Right atrium auricular region (tissue), 2 donors: ENCODE results near the gene SLC44A3. TPM values are rescaled to one million over a fixed set of nuclear protein-coding genes. Genes with fewer than 3 reads are reported as not detected.

ENCODE experiments used
- DNase-seq: peaks from one replicate; pipeline ENCODE4 v3.0.0-alpha.2; 2019; ENCODE audit warnings: low spot score
- H3K27ac ChIP-seq, 2 donors: fragments of 200-600 bp; sonication (generic); 1 replicate in 1 of 2; 2 replicates in 1 of 2; pipeline ENCODE4 v1.5.1; 2016 to 2019
- H3K27me3 ChIP-seq, 2 donors: fragments of 200-600 bp; sonication (generic); one replicate each; pipeline versions ENCODE4 v1.5.1 to v1.6.0; 2017 to 2019
- H3K36me3 ChIP-seq: fragments of 200-600 bp; sonication (generic); one replicate; pipeline ENCODE4 v1.5.1; 2016
- H3K4me1 ChIP-seq, 2 donors: fragments of 200-600 bp; sonication (generic); one replicate each; pipeline versions ENCODE4 v1.5.1 to v1.6.0; 2017 to 2019
- H3K4me3 ChIP-seq, 2 donors: fragments of 200-600 bp; sonication (generic); 1 replicate in 1 of 2; 2 replicates in 1 of 2; pipeline ENCODE4 v1.5.1; 2017 to 2019; ENCODE audit warnings: mild to moderate bottlenecking in 1 of 2, moderate library complexity in 1 of 2
- H3K9me3 ChIP-seq, 2 donors: fragments of 200-600 bp; sonication (generic); one replicate each; pipeline ENCODE4 v1.5.1; 2019
- total RNA-seq, 2 donors: library from RNA; depleted of rRNA; stranded (reverse); fragments of >200 nt; gene quantifications; one replicate each; pipeline ENCODE4 v1.1.0, GENCODE V29; 2016
- TF ChIP-seq, protein P1 (sequence below), 2 donors: fragments of 200-600 bp; sonication (generic); IDR thresholded peaks; one replicate each; pipeline ENCODE4 v1.5.1; 2019; ENCODE audit warnings: antibody characterized with exemption in 2 of 2

SLC44A3 gene
- total RNA-seq, 2 donors from 2014 or later, result 2.7 to 9.5 TPM

DNA sequence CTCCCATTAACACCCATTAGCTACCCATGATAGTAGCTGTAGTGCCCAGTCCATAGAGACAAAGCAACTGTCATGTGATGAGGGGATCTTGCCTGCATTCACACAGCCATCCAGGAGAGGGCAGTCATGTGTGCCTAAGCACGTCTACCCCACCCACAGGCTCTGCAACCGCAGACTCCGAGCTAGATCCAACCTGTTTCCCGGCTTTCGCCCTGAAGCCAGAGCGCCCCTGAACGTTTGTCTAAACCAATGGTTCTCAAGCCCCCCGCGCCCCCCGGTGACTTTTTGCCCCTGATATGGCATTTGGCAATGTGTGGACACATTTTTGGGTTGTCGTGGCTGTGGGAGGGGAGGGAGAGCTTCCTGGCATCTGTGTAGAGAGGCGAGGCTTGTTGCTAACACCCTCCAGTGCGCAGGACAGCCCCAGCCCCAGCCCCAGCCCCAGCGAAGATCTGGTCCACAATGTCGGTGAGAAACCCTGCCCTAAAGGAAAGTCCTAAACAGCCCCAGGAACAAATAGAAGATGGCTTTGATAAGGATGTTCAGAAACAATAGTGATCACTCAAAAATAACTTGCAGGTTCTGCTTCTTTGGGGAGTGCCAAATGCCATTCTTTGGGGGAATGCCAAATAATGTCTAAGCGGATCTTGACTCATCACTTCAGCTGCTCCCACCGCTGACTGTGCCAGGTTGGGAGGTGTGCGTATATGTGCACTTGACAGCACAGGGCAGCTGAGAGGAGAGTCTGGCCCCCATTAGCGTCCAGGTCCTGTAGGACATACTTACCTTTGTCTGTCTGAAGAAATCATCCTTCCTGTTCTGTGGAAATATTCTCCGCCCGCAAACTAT lies 34.5 kb downstream of the SLC44A3 start:
- Histone ChIP-seq H3K4me1 (peaks cover 0 to 40% of the 10 kb centered on the region in 2 donors), H3K36me3 (no peaks in the 10 kb centered on the region), H3K27ac (peak overlapping the region; percentile 79 to 86), H3K27me3 (no peaks in the 10 kb centered on the region), H3K9me3 (no peaks in the 10 kb centered on the region), H3K4me3 (peak overlapping the region; percentile 43 to 46)
- TF ChIP-seq, protein P1, sequence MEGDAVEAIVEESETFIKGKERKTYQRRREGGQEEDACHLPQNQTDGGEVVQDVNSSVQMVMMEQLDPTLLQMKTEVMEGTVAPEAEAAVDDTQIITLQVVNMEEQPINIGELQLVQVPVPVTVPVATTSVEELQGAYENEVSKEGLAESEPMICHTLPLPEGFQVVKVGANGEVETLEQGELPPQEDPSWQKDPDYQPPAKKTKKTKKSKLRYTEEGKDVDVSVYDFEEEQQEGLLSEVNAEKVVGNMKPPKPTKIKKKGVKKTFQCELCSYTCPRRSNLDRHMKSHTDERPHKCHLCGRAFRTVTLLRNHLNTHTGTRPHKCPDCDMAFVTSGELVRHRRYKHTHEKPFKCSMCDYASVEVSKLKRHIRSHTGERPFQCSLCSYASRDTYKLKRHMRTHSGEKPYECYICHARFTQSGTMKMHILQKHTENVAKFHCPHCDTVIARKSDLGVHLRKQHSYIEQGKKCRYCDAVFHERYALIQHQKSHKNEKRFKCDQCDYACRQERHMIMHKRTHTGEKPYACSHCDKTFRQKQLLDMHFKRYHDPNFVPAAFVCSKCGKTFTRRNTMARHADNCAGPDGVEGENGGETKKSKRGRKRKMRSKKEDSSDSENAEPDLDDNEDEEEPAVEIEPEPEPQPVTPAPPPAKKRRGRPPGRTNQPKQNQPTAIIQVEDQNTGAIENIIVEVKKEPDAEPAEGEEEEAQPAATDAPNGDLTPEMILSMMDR (IDR thresholded peaks at IDR 0.05), result peak; percentile 74 to 96
- peak; percentile 92 for DNase-seq

- no peak for DNase-seq
- Histone ChIP-seq H3K4me1 (peaks cover 0 to 40% of the 10 kb centered on the region in 2 donors), H3K9me3 (no peaks in the 10 kb centered on the region), H3K4me3 (no peak overlapping the region), H3K36me3 (no peaks in the 10 kb centered on the region), H3K27ac (peak overlapping the region; percentile 79 to 86), H3K27me3 (no peaks in the 10 kb centered on the region)
- TF ChIP-seq, protein P1 (IDR thresholded peaks at IDR 0.05), result no peak
Measured at GRCh38 chr1:94855307-94855700, 35.1 kb downstream of the SLC44A3 start.

- H3K27me3 ChIP-seq, result no peaks in the 10 kb centered on the region
Measured at GRCh38 chr1:94856004-94856403, 35.8 kb downstream of the SLC44A3 start.

GRCh38 chr1:94856868-94857267 lies 36.7 kb downstream of the SLC44A3 start:
- TF ChIP-seq, protein P1 (IDR thresholded peaks at IDR 0.05), result no peak
- H3K27me3 ChIP-seq, result no peaks in the 10 kb centered on the region
- H3K36me3 ChIP-seq, result no peaks in the 10 kb centered on the region
- DNase-seq, result no peak
- no peak overlapping the region for H3K4me3 ChIP-seq
- H3K4me1 ChIP-seq, result peaks cover 0 to 29% of the 10 kb centered on the region in 2 donors
- H3K27ac ChIP-seq, result no peak overlapping the region
- no peaks in the 10 kb centered on the region for H3K9me3 ChIP-seq

More at GRCh38 chr1:94856004-94856403, 35.8 kb downstream of the SLC44A3 start:
- H3K9me3 ChIP-seq, result no peaks in the 10 kb centered on the region
- DNase-seq, result no peak
- TF ChIP-seq, protein P1 (IDR thresholded peaks at IDR 0.05), result no peak
- no peaks in the 10 kb centered on the region for H3K36me3 ChIP-seq
- H3K4me1 ChIP-seq, result peaks cover 0 to 38% of the 10 kb centered on the region in 2 donors
- peak overlapping the region in 1 of 2 donors; percentile 86 for H3K27ac ChIP-seq
- H3K4me3 ChIP-seq, result no peak overlapping the region

DNA sequence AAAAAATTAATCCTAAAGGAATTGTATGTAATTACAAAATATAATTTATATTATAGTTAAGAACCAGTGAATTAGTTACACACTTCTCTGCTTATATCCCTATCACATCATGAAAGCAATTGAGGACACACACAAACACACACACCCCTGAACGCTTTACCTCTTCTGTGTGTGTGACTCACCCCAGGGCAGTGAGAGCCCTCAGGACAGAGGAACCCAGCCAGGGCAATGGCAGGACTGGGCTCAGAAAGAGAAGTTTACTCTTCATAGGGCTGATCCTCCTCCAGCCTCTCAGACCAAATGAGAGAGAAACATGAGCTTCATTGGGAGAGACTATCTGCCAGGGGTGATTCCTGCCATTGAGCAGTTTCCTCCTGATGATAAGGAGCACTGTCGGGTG lies 38.1 kb downstream of the SLC44A3 start:
- Histone ChIP-seq H3K4me1 (peaks cover 0 to 34% of the 10 kb centered on the region in 2 donors), H3K9me3 (no peaks in the 10 kb centered on the region), H3K4me3 (no peak overlapping the region), H3K27ac (no peak overlapping the region), H3K27me3 (no peaks in the 10 kb centered on the region), H3K36me3 (no peaks in the 10 kb centered on the region)
- no peak for DNase-seq
- TF ChIP-seq, protein P1 (IDR thresholded peaks at IDR 0.05), result no peak
